Loucy (cell line): ENCODE data around the gene TRPM1.

Source experiments
- CTCF ChIP-seq: fragments of 200-600 bp; sonication (generic); conservative IDR thresholded peaks from 2 replicates; pipeline ENCODE4 v1.5.1; 2014; ENCODE audit warnings: mild to moderate bottlenecking, antibody characterized with exemption, low read length
- EZH2phosphoT487 ChIP-seq: fragments of 200-600 bp; IDR thresholded peaks from 2 replicates; pipeline ENCODE4 v1.6.1; 2018; ENCODE audit warnings: antibody characterized with exemption, mild to moderate bottlenecking, moderate library complexity, borderline replicate concordance

- TF ChIP-seq CTCF (no peak), EZH2phosphoT487 (no peak)
Observed at GRCh38 chr15:31062911-31063310, 38.6 kb downstream of the TRPM1 start.
